Middle frontal gyrus (tissue), 1 donor: Measurements from ENCODE around the gene C1orf21.

ENCODE experiments used
- DNase-seq: peaks from one replicate; pipeline ENCODE4 v3.0.0-alpha.2; 2015; ENCODE audit warnings: low spot score; ENCODE audit errors: extremely low spot score

C1orf21 gene

GRCh38 chr1:184387069-184387475 is 243 bp downstream of the C1orf21 start:
- no peak for DNase-seq

GRCh38 chr1:184387476-184388318 is 868 bp downstream of the C1orf21 start:
- peak; percentile 12 for DNase-seq

- no peak for DNase-seq
These were observed 1.6 kb downstream of the C1orf21 start for GRCh38 chr1:184388319-184388889.

- no peak for DNase-seq
These were observed 2.1 kb downstream of the C1orf21 start for GRCh38 chr1:184388971-184389370.

- DNase-seq = no peak
These were observed 2.6 kb downstream of the C1orf21 start for GRCh38 chr1:184389446-184389845.

GRCh38 chr1:184390889-184391288 is 4.1 kb downstream of the C1orf21 start:
- DNase-seq = no peak

GRCh38 chr1:184392067-184392466 is 5.2 kb downstream of the C1orf21 start:
- no peak for DNase-seq

GRCh38 chr1:184392779-184393522 is 6.1 kb downstream of the C1orf21 start:
- DNase-seq = no peak

GRCh38 chr1:184393962-184394361 is 7.1 kb downstream of the C1orf21 start:
- DNase-seq = no peak

- DNase-seq = no peak
These were observed 8.5 kb downstream of the C1orf21 start for GRCh38 chr1:184395370-184395769.

- DNase-seq = no peak
These were observed 9.2 kb downstream of the C1orf21 start for GRCh38 chr1:184395937-184396480.

- DNase-seq = no peak
These were observed 12.5 kb downstream of the C1orf21 start for GRCh38 chr1:184399192-184399847.

GRCh38 chr1:184403961-184404726 is 17.3 kb downstream of the C1orf21 start:
- DNase-seq = no peak

GRCh38 chr1:184404727-184405027 is 17.8 kb downstream of the C1orf21 start:
- no peak for DNase-seq

GRCh38 chr1:184405094-184405800 is 18.4 kb downstream of the C1orf21 start:
- no peak for DNase-seq

- no peak for DNase-seq
These were observed 18.9 kb downstream of the C1orf21 start for GRCh38 chr1:184405801-184406142.

- no peak for DNase-seq
These were observed 19.6 kb downstream of the C1orf21 start for GRCh38 chr1:184406479-184406878.

- no peak for DNase-seq
These were observed 21.1 kb downstream of the C1orf21 start for GRCh38 chr1:184407816-184408510.

- DNase-seq = no peak
These were observed 21.8 kb downstream of the C1orf21 start for GRCh38 chr1:184408580-184408979.

- no peak for DNase-seq
These were observed 22.2 kb downstream of the C1orf21 start for GRCh38 chr1:184409011-184409410.
